HG03280 (cell line): Measurements from ENCODE around the gene MYH9.

Source experiments
- ATAC-seq: cut with Tn5 transposase; IDR thresholded peaks from one replicate; pipeline ENCODE4 v1.9.1; 2021; ENCODE audit warnings: mild to moderate bottlenecking, moderate library complexity; ENCODE audit not compliant: unreplicated experiment

Gene MYH9

GRCh38 chr22:36234919-36235318 lies 152.8 kb downstream of the MYH9 start:
- no peak for ATAC-seq

- ATAC-seq = no peak
Measured at GRCh38 chr22:36234213-36234612, 153.6 kb downstream of the MYH9 start.

- no peak for ATAC-seq
Measured at GRCh38 chr22:36233796-36234195, 154.0 kb downstream of the MYH9 start.

GRCh38 chr22:36232715-36233401 lies 154.9 kb downstream of the MYH9 start:
- ATAC-seq = no peak
